Measurements from ENCODE around the gene SYNPO.

- TF ChIP-seq CTCF (IDR thresholded peaks at IDR 0.05; ENCODE audit: insufficient read depth, low read length, poor library complexity, severe bottlenecking), result no peak
- no peak for TF ChIP-seq EZH2phosphoT487 (conservative IDR thresholded peaks at IDR 0.05; ENCODE audit: low read length)
These were observed 23.5 kb downstream of the SYNPO start for GRCh38 chr5:150663936-150664335.
